HepG2 (cell line): ENCODE measurements around the gene KCNQ1OT1. TPM values are rescaled to one million over a fixed set of nuclear protein-coding genes. Genes with fewer than 3 reads are reported as not detected.
A peak's percentile ranks its signal among the peaks of the same experiment; 100 is the strongest.

Source experiments
- ATAC-seq: fragments of 200-7000 bp; cut with Tn5 transposase; 3 replicates; pipeline ENCODE4 v1.9.1; 2020; ENCODE audit warnings: mild to moderate bottlenecking, moderate library complexity
- BruUV-seq: library from RNA; stranded (reverse); fragments of 400-500 nt; replicated peaks from 2 replicates; lab custom pipeline; 2021; lab: Mats Ljungman, UMichigan
- CTCF ChIA-PET: fragments of 300-600 bp; formaldehyde crosslinking; extraction: SDS; loops from one replicate; lab custom pipeline; 2021; ENCODE audit warnings: low total read pairs, inconsistent platforms, low intra/inter-chr PET ratio; lab: Yijun Ruan, JAX
- POLR2A ChIA-PET: fragments of 350-600 bp; sonication (Branson Sonifier 250); formaldehyde crosslinking; loops from one replicate; lab custom pipeline; 2020; ENCODE audit warnings: antibody characterized with exemption, inconsistent platforms; lab: Yijun Ruan, JAX
- DNase-seq: peaks from one replicate; pipeline ENCODE4 v3.0.0-alpha.2; 2015; ENCODE audit warnings: low spot score
- FAIRE-seq: peaks from 3 replicates; lab custom pipeline; 2011; peaks lifted over from hg19 to GRCh38; lab: Jason Lieb, UNC
- H2AFZ ChIP-seq: one replicate; pipeline ENCODE4 v1.6.1; 2011; ENCODE audit warnings: low read length, inconsistent platforms
- H3K27ac ChIP-seq: fragments of 300-600 bp; 3 replicates; pipeline ENCODE4 v1.8.0; 2011; ENCODE audit warnings: mixed run types, mild to moderate bottlenecking, mixed read lengths, low read length, inconsistent platforms; ENCODE audit not compliant: insufficient read depth; ENCODE audit errors: extremely low read length
- H3K27me3 ChIP-seq, 2 experiments: fragments of 200-600 bp in 1 of 2; 2 replicates in 1 of 2; 3 replicates in 1 of 2; pipeline versions ENCODE4 v1.6.0 to v1.8.0; 2011; ENCODE audit warnings: low read length in 2 of 2, mild to moderate bottlenecking in 2 of 2, moderate library complexity in 2 of 2, inconsistent platforms in 1 of 2; ENCODE audit not compliant: insufficient read depth in 2 of 2, control insufficient read depth in 1 of 2
- H3K36me3 ChIP-seq, 2 experiments: fragments of 200-600 bp in 1 of 2; replicated peaks in 1 of 2; 2 replicates in 1 of 2; 3 replicates in 1 of 2; pipeline versions ENCODE4 v1.5.1 to v1.8.0; 2011; ENCODE audit warnings: low read length in 2 of 2, inconsistent platforms in 1 of 2; ENCODE audit not compliant: insufficient read depth in 2 of 2, control insufficient read depth in 1 of 2
- H3K4me1 ChIP-seq: 2 replicates; pipeline ENCODE4 v1.5.1; 2012; ENCODE audit warnings: low read length, inconsistent platforms; ENCODE audit not compliant: insufficient read depth
- H3K4me2 ChIP-seq: 2 replicates; pipeline ENCODE4 v1.6.0; 2011; ENCODE audit warnings: low read depth, low read length, inconsistent platforms
- H3K4me3 ChIP-seq, 3 experiments: fragments of 200-600 bp in 1 of 3; sonication (generic), shearing (Covaris generic) in 1 of 3; replicated peaks in 1 of 3; 2 replicates each; pipeline ENCODE4 v1.5.1; 2011 to 2016; ENCODE audit warnings: low read length in 3 of 3, inconsistent platforms in 2 of 3, low read depth in 2 of 3, mild to moderate bottlenecking in 2 of 3, control low read depth in 1 of 3, mixed read lengths in 1 of 3; ENCODE audit not compliant: insufficient read depth in 1 of 3
- H3K79me2 ChIP-seq: one replicate; pipeline ENCODE4 v1.6.1; 2011; ENCODE audit warnings: low read length, inconsistent platforms; ENCODE audit not compliant: insufficient read depth
- H3K9ac ChIP-seq: 2 replicates; pipeline ENCODE4 v1.6.0; 2011; ENCODE audit warnings: mild to moderate bottlenecking, low read depth, low read length, inconsistent platforms; ENCODE audit not compliant: insufficient read depth
- H3K9me3 ChIP-seq: 2 replicates; pipeline ENCODE4 v1.5.1; 2012; ENCODE audit warnings: mild to moderate bottlenecking, low read length
- H4K20me1 ChIP-seq: 2 replicates; pipeline ENCODE4 v1.6.0; 2011; ENCODE audit warnings: inconsistent platforms, mild to moderate bottlenecking, low read length, moderate library complexity; ENCODE audit not compliant: insufficient read depth
- AGO2 ChIP-seq: fragments of 200-400 bp; formaldehyde crosslinking; optimal IDR thresholded peaks from 2 replicates; pipeline ENCODE3; 2017; ENCODE audit warnings: mild to moderate bottlenecking, low read depth, low read length, moderate library complexity
- ATF4 ChIP-seq, 2 experiments: fragments of 450-650 bp in 1 of 2; sonication (generic) in 1 of 2; formaldehyde crosslinking; IDR thresholded peaks; 2 replicates each; pipeline versions ENCODE4 v1.5.0 to v1.8.0; 2020 to 2022; ENCODE audit warnings: mild to moderate bottlenecking in 1 of 2, missing genetic modification reagents in 1 of 2
- MAZ ChIP-seq, 2 experiments: sonication (generic) in 1 of 2; formaldehyde crosslinking in 1 of 2; IDR thresholded peaks; 2 replicates each; pipeline versions ENCODE4 v1.5.0 to v1.6.1; 2012 to 2020; ENCODE audit warnings: low read depth in 2 of 2, mild to moderate bottlenecking in 2 of 2, borderline replicate concordance in 1 of 2, improper control_type of control experiment in 1 of 2, low read length in 1 of 2, missing genetic modification reagents in 1 of 2, moderate library complexity in 1 of 2
- MEIS1 ChIP-seq: sonication (generic); formaldehyde crosslinking; IDR thresholded peaks from 2 replicates; pipeline ENCODE4 v1.9.0; 2021; ENCODE audit warnings: mild to moderate bottlenecking, missing genetic modification reagents, moderate library complexity, borderline replicate concordance
- NCOA1 ChIP-seq: sonication (generic); formaldehyde crosslinking; IDR thresholded peaks from 2 replicates; pipeline ENCODE4 v1.9.0; 2021; ENCODE audit warnings: missing genetic modification reagents
- POLR2A ChIP-seq, 2 experiments: IDR thresholded peaks; 2 replicates each; pipeline ENCODE4 v1.6.1; 2011; ENCODE audit warnings: low read depth in 2 of 2, low read length in 2 of 2, mild to moderate bottlenecking in 1 of 2, moderate library complexity in 1 of 2; ENCODE audit not compliant: insufficient read depth in 1 of 2
- RBFOX2 ChIP-seq: fragments of 200-400 bp; formaldehyde crosslinking; IDR thresholded peaks from 2 replicates; pipeline ENCODE4 v1.6.1; 2017; ENCODE audit warnings: low read depth, mild to moderate bottlenecking, low read length
- RBM22 ChIP-seq: fragments of 200-400 bp; formaldehyde crosslinking; optimal IDR thresholded peaks from 2 replicates; pipeline ENCODE3; 2017; ENCODE audit warnings: mild to moderate bottlenecking, low read length, moderate library complexity
- ZNF3 ChIP-seq: IDR thresholded peaks from 2 replicates; pipeline ENCODE4 v1.7.0; 2017; ENCODE audit warnings: inconsistent platforms
- ZNF768 ChIP-seq: sonication (generic); formaldehyde crosslinking; IDR thresholded peaks from 2 replicates; pipeline ENCODE4 v1.4.0; 2020; ENCODE audit warnings: missing genetic modification reagents
- WGBS: methylation state at CpG from one replicate; pipeline ENCODE4 v1.1.6; 2017; ENCODE audit warnings: low lambda C conversion rate; 5-methylcytosine and 5-hydroxymethylcytosine counted together
- in situ Hi-C: cut with HindIII; loops from 2 replicates; pipeline ENCODE4 v1.10.0; 2017; ENCODE audit warnings: low pct_unique_long_range_greater_than_20kb; ENCODE audit not compliant: extremely low pct_ligation_motif_present
- intact Hi-C: fragments of 100-400 bp; cut with micrococcal nuclease; formaldehyde crosslinking; loops from one replicate; pipeline ENCODE4 v1.10.0; 2022; ENCODE audit not compliant: unreplicated experiment
- polyA plus RNA-seq, 8 experiments: library from polyadenylated mRNA; depleted of rRNA in 3 of 8; stranded (reverse) in 7 of 8; unstranded in 1 of 8; fragments of >200 nt; fragmentation: Illumina TruSeq in 4 of 8; extraction: Trizol in 4 of 8; gene quantifications; 2 replicates each; pipeline versions ENCODE4 v1.2.1 to v1.2.3, GENCODE V29; 2011 to 2016; ENCODE audit warnings: low read depth in 4 of 8, missing spikeins in 1 of 8, mixed read lengths in 1 of 8; ENCODE audit not compliant: insufficient read depth in 1 of 8
- total RNA-seq, 5 experiments: library from RNA; depleted of rRNA; stranded (reverse); fragments of >200 nt; fragmentation: Illumina TruSeq; extraction: Trizol; gene quantifications; 2 replicates each; pipeline ENCODE4 v1.2.3, GENCODE V29; 2016; ENCODE audit warnings: low read depth in 1 of 5

KCNQ1OT1 gene
- total and polyA plus RNA-seq, 2 of the 13 experiments (the other 11 are each of a cell fraction or from before 2014, with no cell fraction given) = 1.3 to 18.9 TPM

- Histone ChIP-seq H3K9me3 (no peaks in the 10 kb centered on the region), H3K27me3 (no peaks in the 10 kb centered on the region), H3K4me3 (no peak overlapping the region), H3K27ac (no peak overlapping the region), H3K9ac (no peak overlapping the region), H3K36me3 (peaks cover 30 to 80% of the 10 kb centered on the region in 2 experiments), H2AFZ (no peak overlapping the region), H3K79me2 (peaks cover 100% of the 10 kb centered on the region), H3K4me1 (peaks cover 94% of the 10 kb centered on the region), H3K4me2 (no peak overlapping the region), H4K20me1 (peaks cover 99% of the 10 kb centered on the region)
- CTCF ChIA-PET = no interaction called here
- 82% methylated on average over 3 of the region's 7 CpGs for WGBS
- POLR2A ChIA-PET = interaction anchor here (1.1 to 3.5 kb wide), 3 partner anchors 10 to 24 kb away, joined by 3 to 8 read pairs (median 3); partner anchors contain the start of gene KCNQ1OT1
- FAIRE-seq (no peak), DNase-seq (no peak), ATAC-seq (peak; percentile 16)
- BruUV-seq = no TSS peak
- intact Hi-C loops (no loop called here), in situ Hi-C loops (no loop called here)
- TF ChIP-seq POLR2A (IDR thresholded peaks at IDR 0.05; ENCODE audit: insufficient read depth in 1 of 2, low read depth in 2 of 2, low read length in 2 of 2) (0 out of 4 replicates have a peak, but pooled peaks of 1 of the 2 experiments have one; percentile 30), NCOA1 (CRISPR knock-in tag) (no peak), ATF4 (CRISPR knock-in tag; IDR thresholded peaks at IDR 0.05) (no peak), AGO2 (peak; percentile 89), ZNF3 (no peak), RBFOX2 (0 out of 2 replicates have a peak, but pooled peaks have one; percentile 46), MAZ (IDR thresholded peaks at IDR 0.05; ENCODE audit: borderline replicate concordance, low read depth, low read length) (no peak), MAZ (CRISPR knock-in tag; IDR thresholded peaks at IDR 0.05; ENCODE audit: low read depth) (no peak), RBM22 (peak; percentile 67), ZNF768 (CRISPR knock-in tag) (peak; percentile 55; the same call in 1 of the 2 replicates), MEIS1 (CRISPR knock-in tag) (no peak)
Measured at GRCh38 chr11:2675540-2675939, 24.3 kb downstream of the KCNQ1OT1 start.
